Type B pancreatic cell (in vitro differentiated cells): Measurements from ENCODE around the gene NPNT. TPM values are rescaled to one million over a fixed set of nuclear protein-coding genes. Genes with fewer than 3 reads are reported as not detected.

Source experiments
- DNase-seq: peaks from one replicate; pipeline ENCODE4 v3.0.0; 2021; ENCODE audit warnings: mixed read lengths; ENCODE audit not compliant: unreplicated experiment; ENCODE audit errors: extremely low spot score
- H3K27ac Mint-ChIP-seq: 2 replicates; pipeline ENCODE4 v1.8.0; 2021; ENCODE audit warnings: mild to moderate bottlenecking, mixed read lengths
- H3K27me3 Mint-ChIP-seq: 2 replicates; pipeline ENCODE4 v1.8.0; 2021; ENCODE audit warnings: mixed read lengths
- H3K36me3 Mint-ChIP-seq: 2 replicates; pipeline ENCODE4 v1.8.0; 2021; ENCODE audit warnings: mixed read lengths
- H3K4me1 Mint-ChIP-seq: one replicate; pipeline ENCODE4 v1.8.0; 2021; ENCODE audit warnings: mixed read lengths; ENCODE audit not compliant: unreplicated experiment
- H3K4me3 Mint-ChIP-seq: 2 replicates; pipeline ENCODE4 v1.8.0; 2021; ENCODE audit warnings: mild to moderate bottlenecking, mixed read lengths
- H3K9me3 Mint-ChIP-seq: 2 replicates; pipeline ENCODE4 v1.8.0; 2021; ENCODE audit warnings: mixed read lengths
- CTCF ChIP-seq: fragments of 200-600 bp; sonication (generic); conservative IDR thresholded peaks from 2 replicates; pipeline ENCODE4 v1.5.0; 2021; ENCODE audit warnings: antibody characterized with exemption, mild to moderate bottlenecking
- total RNA-seq: library from RNA; stranded (reverse); gene quantifications from 2 replicates; pipeline ENCODE4 v1.2.1, GENCODE V29; 2021; ENCODE audit warnings: low replicate concordance

The NPNT gene
- total RNA-seq, 1 donor from 2014 or later: 23.2 TPM

- Mint-ChIP-seq H3K27ac (no peak overlapping the region), H3K36me3 (no peaks in the 10 kb centered on the region), H3K27me3 (no peaks in the 10 kb centered on the region), H3K4me3 (no peak overlapping the region), H3K4me1 (peaks cover 13% of the 10 kb centered on the region), H3K9me3 (no peaks in the 10 kb centered on the region)
- DNase-seq: no peak
- TF ChIP-seq CTCF: no peak
These were observed 75.8 kb downstream of the NPNT start for GRCh38 chr4:105971036-105971435.

- Mint-ChIP-seq H3K36me3 (no peaks in the 10 kb centered on the region), H3K4me1 (peaks cover 7% of the 10 kb centered on the region), H3K9me3 (no peaks in the 10 kb centered on the region), H3K4me3 (no peak overlapping the region), H3K27me3 (no peaks in the 10 kb centered on the region), H3K27ac (no peak overlapping the region)
- TF ChIP-seq CTCF: no peak
- DNase-seq: no peak
These were observed 77.8 kb downstream of the NPNT start for GRCh38 chr4:105972946-105973621.

GRCh38 chr4:105976915-105977314 lies 81.6 kb downstream of the NPNT start:
- DNase-seq: no peak
- Mint-ChIP-seq H3K9me3 (no peaks in the 10 kb centered on the region), H3K4me1 (peaks cover 7% of the 10 kb centered on the region), H3K27ac (no peak overlapping the region), H3K27me3 (peaks cover under 1% of the 10 kb centered on the region), H3K4me3 (no peak overlapping the region), H3K36me3 (no peaks in the 10 kb centered on the region)
- no peak for TF ChIP-seq CTCF

- Mint-ChIP-seq H3K9me3 (peaks cover 5% of the 10 kb centered on the region), H3K36me3 (no peaks in the 10 kb centered on the region), H3K4me1 (no peaks in the 10 kb centered on the region), H3K27me3 (peaks cover 4% of the 10 kb centered on the region), H3K27ac (no peak overlapping the region), H3K4me3 (no peak overlapping the region)
- no peak for DNase-seq
- TF ChIP-seq CTCF: no peak
These were observed 83.5 kb downstream of the NPNT start for GRCh38 chr4:105978684-105979296.

- Mint-ChIP-seq H3K36me3 (no peaks in the 10 kb centered on the region), H3K27me3 (peaks cover 4% of the 10 kb centered on the region), H3K9me3 (peaks cover 6% of the 10 kb centered on the region), H3K27ac (no peak overlapping the region), H3K4me3 (no peak overlapping the region), H3K4me1 (no peaks in the 10 kb centered on the region)
- no peak for DNase-seq
- no peak for TF ChIP-seq CTCF
These were observed 84.2 kb downstream of the NPNT start for GRCh38 chr4:105979506-105979905.
